Activated CD8-positive, alpha-beta T cell treated with anti-CD3 and anti-CD28 coated beads, Interleukin-2, amount 10 ng/mL, durations not matched to agents 7 days and 5 days (primary cell): Measurements from ENCODE around the gene ARMC6. TPM values are rescaled to one million over a fixed set of nuclear protein-coding genes. Genes with fewer than 3 reads are reported as not detected.
"Not testable (repeated sequence)": the region's sequence is repeated elsewhere in the genome, so short reads cannot be mapped to it uniquely, and the experiment has no call there.

Source experiments
- ATAC-seq: fragments of 150-1000 bp; cut with Tn5 transposase; one replicate; pipeline ENCODE4 v1.10.0; 2021; ENCODE audit warnings: moderate library complexity
- CTCF ChIA-PET: fragments of 350-600 bp; sonication (Branson Sonifier 250); formaldehyde crosslinking; loops from one replicate; lab custom pipeline; 2021; ENCODE audit warnings: antibody characterized with exemption; lab: Charles Lee
- POLR2A ChIA-PET: fragments of 350-600 bp; sonication (Branson Sonifier 250); formaldehyde crosslinking; loops from one replicate; lab custom pipeline; 2021; ENCODE audit warnings: antibody characterized with exemption; lab: Charles Lee
- DNase-seq: peaks from one replicate; pipeline ENCODE4 v3.0.0-alpha.2; 2020
- H3K27ac Mint-ChIP-seq: one replicate; pipeline ENCODE4 v1.8.0; 2021; ENCODE audit warnings: mild to moderate bottlenecking, mixed read lengths
- H3K27me3 Mint-ChIP-seq: one replicate; pipeline ENCODE4 v1.8.0; 2021; ENCODE audit warnings: low read depth, mixed read lengths
- H3K36me3 Mint-ChIP-seq: one replicate; pipeline ENCODE4 v1.8.0; 2021; ENCODE audit warnings: low read depth, mixed read lengths
- H3K4me1 Mint-ChIP-seq: one replicate; pipeline ENCODE4 v1.8.0; 2021; ENCODE audit warnings: low read depth, mixed read lengths
- H3K4me3 Mint-ChIP-seq: one replicate; pipeline ENCODE4 v1.8.0; 2021; ENCODE audit warnings: mild to moderate bottlenecking, mixed read lengths
- H3K9me3 Mint-ChIP-seq: one replicate; pipeline ENCODE4 v1.8.0; 2022; ENCODE audit warnings: mixed read lengths; ENCODE audit not compliant: insufficient read depth
- total RNA-seq, 2 experiments: library from RNA; stranded (reverse); gene quantifications; one replicate each; pipeline ENCODE4 v1.2.3, GENCODE V29; 2021

The ARMC6 gene
- total RNA-seq, 2 experiments from 2014 or later: 33.4 to 35.4 TPM

GRCh38 chr19:19105365-19106055, 72.1 kb downstream of the ARMC6 start:
- no peaks in the 10 kb centered on the region for H3K9me3 Mint-ChIP-seq
- ATAC-seq: no peak
- CTCF ChIA-PET: no interaction called here
- no peak overlapping the region for H3K4me3 Mint-ChIP-seq
- no peak for DNase-seq
- H3K27me3 Mint-ChIP-seq: no peaks in the 10 kb centered on the region
- H3K4me1 Mint-ChIP-seq: no peaks in the 10 kb centered on the region
- H3K27ac Mint-ChIP-seq: no peak overlapping the region
- POLR2A ChIA-PET: no interaction called here
- no peaks in the 10 kb centered on the region for H3K36me3 Mint-ChIP-seq

DNA sequence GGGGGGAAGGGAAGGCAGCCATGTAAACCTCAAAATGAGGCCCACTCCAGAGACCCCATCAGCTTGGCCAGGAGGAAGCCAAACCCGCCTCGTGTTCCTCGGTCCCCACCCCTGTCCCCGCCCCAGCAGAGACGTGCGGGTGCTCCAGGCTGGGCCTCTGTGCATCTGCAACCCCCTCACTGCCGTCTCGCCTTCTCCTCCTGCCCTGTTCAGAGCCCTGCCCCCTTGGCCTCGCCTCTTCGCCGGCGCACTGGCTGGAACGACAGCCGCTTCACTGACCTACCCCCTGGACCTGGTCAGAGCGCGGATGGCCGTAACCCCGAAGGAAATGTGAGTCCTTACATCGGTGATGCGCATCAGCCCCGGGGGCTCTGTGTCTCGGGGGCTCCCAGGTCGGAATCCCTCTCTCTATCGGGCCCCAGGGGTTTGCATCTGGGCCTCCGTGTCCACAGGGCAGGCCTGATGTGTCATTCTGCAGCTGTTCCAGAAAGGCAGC, 72.7 kb downstream of the ARMC6 start:
- H3K27me3 Mint-ChIP-seq: no peaks in the 10 kb centered on the region
- ATAC-seq (no peak), DNase-seq (no peak)
- POLR2A ChIA-PET: no interaction called here
- H3K4me3 Mint-ChIP-seq: no peak overlapping the region
- H3K36me3 Mint-ChIP-seq: no peaks in the 10 kb centered on the region
- no peak overlapping the region for H3K27ac Mint-ChIP-seq
- no peaks in the 10 kb centered on the region for H3K9me3 Mint-ChIP-seq
- H3K4me1 Mint-ChIP-seq: no peaks in the 10 kb centered on the region
- CTCF ChIA-PET: no interaction called here

DNA sequence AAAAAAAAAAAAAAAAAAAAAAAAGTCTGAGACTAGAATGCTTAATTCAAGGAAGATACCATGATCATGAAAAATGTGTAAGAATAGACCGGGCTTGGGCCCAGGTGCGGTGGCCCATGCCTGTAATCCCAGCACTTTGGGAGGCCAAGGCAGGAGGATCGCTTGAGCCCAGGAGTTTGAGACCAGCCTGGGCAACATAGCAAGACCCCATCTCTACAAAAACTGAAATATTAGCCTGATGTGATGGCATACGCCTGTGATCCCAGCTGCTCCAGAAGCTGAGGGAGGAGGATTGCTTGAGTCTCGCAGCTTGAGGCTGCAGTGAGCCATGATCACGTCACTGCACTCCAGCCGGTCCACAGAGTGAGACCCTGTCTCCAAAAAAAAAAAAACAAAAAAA, 73.5 kb downstream of the ARMC6 start:
- H3K4me3 Mint-ChIP-seq, H3K27ac Mint-ChIP-seq, H3K9me3 Mint-ChIP-seq, POLR2A ChIA-PET, DNase-seq, H3K4me1 Mint-ChIP-seq, H3K27me3 Mint-ChIP-seq, ATAC-seq, H3K36me3 Mint-ChIP-seq, CTCF ChIA-PET: not testable (repeated sequence)

DNA sequence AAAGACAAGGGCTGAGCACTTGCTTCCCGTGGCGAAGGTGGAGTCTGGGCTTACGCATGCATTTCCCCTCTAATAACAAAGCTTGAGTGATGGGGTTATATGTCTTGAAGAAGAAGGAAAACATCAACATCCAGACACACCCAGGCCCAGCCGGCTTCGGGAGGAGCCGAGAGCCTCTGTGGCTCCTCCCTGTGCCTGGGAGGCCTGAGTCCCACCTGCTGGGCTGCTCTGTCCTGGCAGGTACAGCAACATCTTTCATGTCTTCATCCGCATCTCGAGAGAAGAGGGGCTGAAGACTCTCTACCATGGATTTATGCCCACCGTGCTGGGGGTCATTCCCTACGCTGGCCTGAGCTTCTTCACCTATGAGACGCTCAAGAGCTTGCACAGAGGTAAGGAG, 74.3 kb downstream of the ARMC6 start:
- H3K4me1 Mint-ChIP-seq: no peaks in the 10 kb centered on the region
- CTCF ChIA-PET: no interaction called here
- POLR2A ChIA-PET: no interaction called here

More for the DNA sequence above, 74.3 kb downstream of the ARMC6 start:
- Mint-ChIP-seq H3K9me3 (no peaks in the 10 kb centered on the region), H3K27me3 (no peaks in the 10 kb centered on the region), H3K4me3 (no peak overlapping the region), H3K27ac (no peak overlapping the region), H3K36me3 (no peaks in the 10 kb centered on the region)
- DNase-seq (no peak), ATAC-seq (no peak)

Other genes starting within 250 kb of the ARMC6 start
- not detected for gene COMP, start 242.3 kb upstream of the ARMC6 start, total RNA-seq
- 10 to 100 TPM; 81.8 to 84.0 TPM for gene UPF1, start 201.6 kb upstream of the ARMC6 start, total RNA-seq
- gene CERS1, start 137.4 kb upstream of the ARMC6 start, total RNA-seq: not detected
- 100 to 1,000 TPM; 248 to 264 TPM for gene COPE, start 114.2 kb upstream of the ARMC6 start, total RNA-seq
- gene DDX49, start 113.9 kb upstream of the ARMC6 start, total RNA-seq: 10 to 100 TPM; 56.1 to 57.3 TPM
- not detected for gene HOMER3, start 92.4 kb upstream of the ARMC6 start, total RNA-seq
- 100 to 1,000 TPM; 123 to 124 TPM for gene SUGP2, start 86 bp upstream of the ARMC6 start, total RNA-seq
- 10 to 100 TPM; 20.1 to 20.2 TPM for gene SLC25A42, start 30.4 kb downstream of the ARMC6 start, total RNA-seq
- gene TMEM161A, start 104.9 kb downstream of the ARMC6 start, total RNA-seq: 10 to 100 TPM; 20.3 to 22.8 TPM
- gene MEF2B, start 136.7 kb downstream of the ARMC6 start, total RNA-seq: 1 to 10 TPM; 2.2 to 3.6 TPM
- gene BORCS8, start 158.5 kb downstream of the ARMC6 start, total RNA-seq: 10 to 100 TPM; 22.1 to 25.4 TPM
- 10 to 100 TPM; 97.9 to 98.7 TPM for gene RFXANK, start 158.7 kb downstream of the ARMC6 start, total RNA-seq
- gene NR2C2AP, start 169.8 kb downstream of the ARMC6 start, total RNA-seq: 10 to 100 TPM; 35.6 TPM
- gene NCAN, start 178.4 kb downstream of the ARMC6 start, total RNA-seq: not detected
- gene TM6SF2, start 239.7 kb downstream of the ARMC6 start, total RNA-seq: not detected